ENCODE measurements around the gene SFSWAP. TPM values are rescaled to one million over a fixed set of nuclear protein-coding genes. Genes with fewer than 3 reads are reported as not detected.
A peak's percentile ranks its signal among the peaks of the same experiment; 100 is the strongest.

The SFSWAP gene
- total RNA-seq, 1 donor: 31.1 TPM

GRCh38 chr12:131825146-131825892 lies 114.4 kb downstream of the SFSWAP start:
- peak overlapping the region; percentile 86 for H3K4me2 ChIP-seq (ENCODE audit: insufficient read depth, low read length)
- no peaks in the 10 kb centered on the region for H3K79me2 ChIP-seq (ENCODE audit: insufficient read depth, low read length)
- peak; percentile 90 for DNase-seq (ENCODE audit: insufficient read length, low spot score, missing footprints)
- H2AFZ ChIP-seq (ENCODE audit: low read length): peak overlapping the region; percentile 74
- H3K27ac ChIP-seq (ENCODE audit: low read depth, low read length): no peak overlapping the region
- H3K4me1 ChIP-seq (ENCODE audit: insufficient read depth, low read length): peaks cover 7% of the 10 kb centered on the region
- peaks cover 6% of the 10 kb centered on the region for H3K27me3 ChIP-seq (ENCODE audit: insufficient read depth, low read length)
- peak overlapping the region; percentile 56 for H3K4me3 ChIP-seq (ENCODE audit: insufficient read depth, low read length)
- TF ChIP-seq CTCF (IDR thresholded peaks at IDR 0.05; ENCODE audit: extremely low read depth, low read depth, low read length): no peak
- H4K20me1 ChIP-seq (ENCODE audit: insufficient read depth, low read length): no peaks in the 10 kb centered on the region
- H3K36me3 ChIP-seq (ENCODE audit: insufficient read depth, low read length): no peaks in the 10 kb centered on the region
- H3K9me3 ChIP-seq (ENCODE audit: low read depth, low read length): no peaks in the 10 kb centered on the region

- no peak for TF ChIP-seq CTCF (IDR thresholded peaks at IDR 0.05; ENCODE audit: extremely low read depth, low read depth, low read length)
- Histone ChIP-seq H2AFZ (ENCODE audit: low read length) (no peak overlapping the region), H3K36me3 (ENCODE audit: insufficient read depth, low read length) (no peaks in the 10 kb centered on the region), H3K79me2 (ENCODE audit: insufficient read depth, low read length) (no peaks in the 10 kb centered on the region), H4K20me1 (ENCODE audit: insufficient read depth, low read length) (no peaks in the 10 kb centered on the region), H3K4me1 (ENCODE audit: insufficient read depth, low read length) (peaks cover 12% of the 10 kb centered on the region), H3K27ac (ENCODE audit: low read depth, low read length) (no peak overlapping the region), H3K9me3 (ENCODE audit: low read depth, low read length) (no peaks in the 10 kb centered on the region), H3K4me3 (ENCODE audit: insufficient read depth, low read length) (no peak overlapping the region), H3K27me3 (ENCODE audit: insufficient read depth, low read length) (peaks cover 6% of the 10 kb centered on the region), H3K4me2 (ENCODE audit: insufficient read depth, low read length) (no peak overlapping the region)
- DNase-seq (ENCODE audit: insufficient read length, low spot score, missing footprints): peak; percentile 51
Observed at GRCh38 chr12:131826097-131826928, 115.4 kb downstream of the SFSWAP start.

GRCh38 chr12:131827961-131828534 lies 117.2 kb downstream of the SFSWAP start, which contains the start of gene MMP17:
TSS of gene MMP17 (plus strand) at chr12:131828393. CDS start at chr12:131828495, 102 bp downstream.
- peak within 1 kb of the TSS; percentile 70 for H3K4me3 ChIP-seq (ENCODE audit: insufficient read depth, low read length)
- no peaks in the 10 kb centered on the region for H3K36me3 ChIP-seq (ENCODE audit: insufficient read depth, low read length)
- H3K9me3 ChIP-seq (ENCODE audit: low read depth, low read length): no peaks in the 10 kb centered on the region
- peak; percentile 97 for DNase-seq (ENCODE audit: insufficient read length, low spot score, missing footprints)
- peak within 1 kb of the TSS; percentile 86 for H3K4me2 ChIP-seq (ENCODE audit: insufficient read depth, low read length)
- H2AFZ ChIP-seq (ENCODE audit: low read length): peak within 1 kb of the TSS; percentile 37
- H3K79me2 ChIP-seq (ENCODE audit: insufficient read depth, low read length): no peaks in the 10 kb centered on the region
- no peak for TF ChIP-seq CTCF (IDR thresholded peaks at IDR 0.05; ENCODE audit: extremely low read depth, low read depth, low read length)
- peaks cover 6% of the 10 kb centered on the region for H3K27me3 ChIP-seq (ENCODE audit: insufficient read depth, low read length)
- peaks cover 15% of the 10 kb centered on the region for H3K4me1 ChIP-seq (ENCODE audit: insufficient read depth, low read length)
- no peak within 1 kb of the TSS for H3K27ac ChIP-seq (ENCODE audit: low read depth, low read length)
- no peaks in the 10 kb centered on the region for H4K20me1 ChIP-seq (ENCODE audit: insufficient read depth, low read length)

Measured in osteoblast (primary cell).